Measurements from ENCODE around the gene TSHR.

TSHR gene

DNA sequence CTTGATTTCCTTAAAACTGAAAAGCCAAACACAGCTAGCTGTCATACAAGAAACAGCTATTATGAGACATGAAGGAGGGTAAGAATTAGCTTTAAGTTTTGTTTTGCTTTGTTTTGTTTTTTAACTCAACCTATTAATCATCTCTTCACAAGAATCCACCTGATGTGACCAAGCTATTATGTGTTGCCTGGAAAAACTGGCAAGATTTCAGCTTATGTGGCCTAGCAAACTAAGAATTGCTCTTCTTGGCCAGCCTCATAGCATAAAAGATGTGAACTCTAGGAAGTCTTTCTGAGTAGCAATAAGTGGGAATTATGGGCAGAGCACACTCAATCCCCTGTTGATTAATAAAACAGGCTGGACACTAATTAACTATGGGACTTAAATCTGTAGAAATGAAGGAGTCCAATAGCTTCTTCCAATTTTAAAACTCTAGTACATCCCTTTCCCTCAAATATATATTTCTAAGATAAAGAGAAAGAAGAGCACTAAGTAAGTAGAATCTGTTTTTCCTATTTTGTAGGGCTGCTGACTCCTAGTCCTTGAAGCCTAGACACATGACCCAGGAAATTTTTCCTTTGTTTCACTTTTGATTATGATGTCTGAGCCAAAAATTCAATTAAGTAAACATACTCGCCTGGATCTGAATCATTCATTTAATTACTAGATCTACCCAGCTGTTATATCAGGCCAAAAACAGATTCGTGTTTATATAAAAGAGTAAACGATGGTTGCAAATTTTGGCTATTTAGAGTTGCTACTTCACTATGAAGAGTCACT, 189.6 kb downstream of the TSHR start:
- DNase-seq, result no peak

DNA sequence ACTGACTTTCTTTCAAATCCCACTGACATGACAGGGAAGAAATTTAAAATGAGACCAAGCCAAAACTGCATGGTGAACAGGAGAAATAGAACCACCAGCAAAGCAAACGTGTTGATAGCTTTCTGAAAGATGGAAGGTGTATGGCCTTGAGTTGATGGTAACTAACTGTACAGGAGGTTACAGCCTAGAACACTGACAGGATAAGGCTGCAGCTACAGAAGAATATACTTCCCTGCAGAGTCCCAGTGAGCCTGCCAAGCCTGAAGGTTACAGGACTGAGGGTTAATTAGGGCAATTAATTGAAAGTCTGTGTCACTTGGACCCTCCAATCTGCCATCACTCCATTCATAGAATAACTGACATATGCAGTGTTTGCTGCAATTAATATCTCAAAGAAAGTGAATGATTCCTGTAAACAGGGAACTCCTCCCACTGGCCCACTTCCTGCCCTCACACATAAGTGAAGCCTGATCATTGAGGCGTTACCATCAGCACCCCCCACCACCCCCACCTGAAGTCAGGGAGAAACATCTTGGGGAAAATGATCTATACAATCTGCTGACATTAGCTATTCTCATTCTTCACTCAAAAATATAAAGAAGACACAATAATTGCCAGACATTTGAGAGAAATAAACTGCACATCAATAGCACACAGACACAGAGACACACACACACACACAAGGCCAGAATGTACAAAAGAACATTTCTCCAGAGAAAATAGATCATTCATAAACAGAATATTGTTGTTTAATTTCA, 191.9 kb downstream of the TSHR start:
- no peak for DNase-seq

DNA sequence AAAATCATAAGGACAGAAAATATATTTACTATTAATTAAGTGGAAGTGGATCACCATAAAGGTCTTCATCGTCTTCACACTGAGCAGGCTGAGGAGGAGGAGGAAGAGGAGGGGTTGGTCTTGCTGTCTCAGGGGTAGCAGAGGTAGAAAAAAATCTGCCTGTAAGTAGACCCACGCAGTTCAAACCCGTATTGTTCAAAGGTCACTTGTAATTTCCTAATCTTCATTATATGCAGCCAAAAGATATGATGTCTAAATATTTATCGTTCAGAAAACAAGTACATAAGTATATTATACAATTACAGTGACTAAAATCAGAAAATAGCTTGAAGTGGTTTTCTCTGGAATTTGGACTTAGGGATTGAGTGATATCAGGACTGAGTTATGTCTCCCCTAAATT, 193.2 kb downstream of the TSHR start:
- no peak for DNase-seq

DNA sequence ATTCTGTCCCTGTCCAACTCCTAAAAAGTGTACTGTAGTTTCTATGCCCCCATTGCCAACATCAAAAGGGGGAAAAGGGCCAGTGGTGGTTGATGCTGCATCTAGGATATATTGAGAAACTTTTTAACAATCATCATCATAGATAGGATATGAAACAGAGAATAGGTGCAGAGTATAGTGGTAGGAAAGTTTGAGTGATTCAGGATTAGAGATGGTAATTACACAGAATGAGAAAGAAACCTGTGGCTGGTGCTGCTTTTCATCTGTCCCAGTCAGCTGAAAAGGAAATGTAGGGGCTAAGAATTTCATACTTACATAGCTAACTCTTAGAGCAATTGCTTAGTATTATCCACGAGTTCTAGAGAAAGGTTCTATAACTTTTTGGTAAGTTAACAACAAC, 197.8 kb downstream of the TSHR start:
- no peak for DNase-seq

DNA sequence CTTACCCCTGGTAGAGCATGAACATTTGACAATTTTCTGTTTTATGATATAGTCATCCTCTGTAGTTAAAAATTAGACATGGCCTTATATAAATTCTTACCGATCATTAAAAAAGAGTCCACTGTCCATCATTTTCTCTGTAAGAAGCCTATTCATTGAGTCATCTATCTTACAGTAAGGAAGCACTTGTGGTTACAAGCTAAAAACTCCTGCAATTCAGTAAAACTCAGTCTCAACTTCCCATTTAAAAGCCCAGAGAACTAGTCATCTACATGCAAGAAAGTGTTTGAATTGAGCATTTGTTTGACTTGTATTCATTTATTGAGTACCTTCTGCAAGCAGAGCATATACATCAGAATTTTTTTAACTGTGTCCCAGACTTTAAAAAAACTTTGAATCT, 202.0 kb downstream of the TSHR start:
- no peak for DNase-seq

DNA sequence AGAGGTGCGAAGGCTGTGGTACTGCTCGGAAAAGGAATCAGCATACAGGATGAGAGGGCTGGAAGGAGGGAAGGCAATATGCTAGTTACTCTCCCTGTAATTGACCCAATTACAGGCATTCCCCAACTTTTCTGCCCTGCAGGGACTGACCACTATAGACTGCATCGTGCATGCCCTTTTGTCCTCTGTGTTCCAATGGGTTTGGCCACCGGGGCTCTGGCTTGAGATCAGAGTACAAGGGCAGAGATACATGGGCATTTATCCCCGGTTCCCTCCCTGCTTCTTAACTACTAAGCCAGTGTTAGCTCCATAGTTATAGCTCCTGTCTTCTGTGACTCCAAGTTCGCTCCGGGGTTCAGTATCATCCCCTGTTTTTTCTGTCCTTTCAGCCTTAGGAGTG, 205.7 kb downstream of the TSHR start:
- no peak for DNase-seq

DNA sequence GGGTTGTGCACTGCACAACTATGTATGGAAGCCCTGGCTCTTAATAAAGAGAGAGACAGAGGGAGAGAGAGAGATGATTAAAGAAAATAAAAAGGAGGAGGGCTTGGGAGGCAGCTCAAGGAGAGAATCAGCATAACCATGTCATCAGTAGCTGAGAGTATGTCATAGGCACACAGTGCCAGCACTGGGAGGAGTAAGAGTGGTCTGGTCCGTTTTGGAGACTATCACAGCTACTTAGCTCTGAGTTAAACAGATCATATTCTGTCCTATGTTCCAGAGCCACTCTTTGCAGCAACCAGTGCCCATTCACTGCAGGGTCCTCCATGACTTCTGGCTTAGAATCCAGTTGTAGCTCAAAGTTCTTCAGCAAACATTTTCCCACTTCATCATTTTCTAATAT, 206.3 kb downstream of the TSHR start:
- no peak for DNase-seq

DNA sequence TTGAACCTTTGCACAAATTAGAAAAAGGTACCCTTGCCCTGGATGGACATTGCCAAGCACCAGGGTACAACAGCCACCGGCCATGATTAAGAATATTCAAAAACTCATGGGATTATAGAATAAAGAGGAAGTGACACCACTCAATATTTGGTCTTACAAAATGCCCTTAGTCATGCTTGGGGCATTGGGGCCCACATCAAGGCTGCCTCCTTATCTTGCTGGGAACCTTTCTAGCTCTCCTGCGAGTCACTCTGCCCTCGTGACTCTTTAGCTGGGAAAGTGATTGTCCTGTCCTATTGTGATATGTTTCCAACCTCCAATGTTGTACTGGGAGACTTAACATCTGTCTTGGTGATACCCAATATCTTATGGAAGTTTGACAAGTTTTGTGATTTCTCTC, 207.5 kb downstream of the TSHR start:
- no peak for DNase-seq

DNA sequence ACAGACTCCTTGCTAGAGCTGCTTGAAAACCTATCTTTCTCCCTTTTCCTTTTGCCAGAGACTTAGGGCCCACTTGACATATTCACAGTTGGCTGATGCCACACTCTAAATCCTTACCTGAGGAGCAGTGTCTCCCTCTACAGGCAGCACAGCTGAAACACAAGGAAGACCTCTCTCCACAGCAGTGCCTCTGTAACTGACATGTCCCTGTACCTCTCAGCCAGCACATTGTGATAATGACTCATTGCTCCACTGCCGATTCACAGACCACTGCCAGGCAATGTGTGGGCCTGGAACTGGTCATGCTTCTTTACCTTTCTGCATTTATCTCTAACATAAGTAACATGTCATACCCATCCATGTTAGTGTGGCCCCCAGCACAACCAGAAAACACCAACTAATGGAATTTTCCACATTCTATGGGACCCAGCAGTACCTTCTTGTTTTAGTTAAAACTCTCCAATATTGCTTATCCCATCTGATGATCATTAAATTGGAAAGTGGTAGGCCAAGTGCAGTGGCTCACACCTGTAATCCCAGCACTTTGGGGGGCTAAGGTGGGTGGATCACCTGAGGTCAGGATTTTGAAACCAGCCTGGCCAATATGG, 208.8 kb downstream of the TSHR start:
- DNase-seq, result peak; percentile 40 to 77

DNA sequence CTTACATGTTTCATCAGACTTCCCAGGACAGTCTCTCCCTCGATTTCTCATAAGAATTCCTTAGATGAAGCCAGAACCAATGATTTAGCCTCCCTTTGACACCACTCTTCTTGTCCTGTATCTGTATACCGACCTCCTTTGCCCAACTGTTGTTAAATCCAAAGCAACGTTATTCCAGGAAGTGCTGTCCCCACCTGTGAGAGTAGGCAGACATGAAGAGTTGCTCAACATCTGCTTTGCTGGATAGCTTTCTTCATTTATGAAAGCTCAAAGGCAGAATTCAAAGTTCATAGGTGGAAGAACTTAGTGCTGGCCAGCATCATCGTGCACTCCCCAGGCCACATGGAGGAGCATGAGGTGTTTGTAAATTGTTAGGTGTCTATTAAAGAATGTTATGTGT, 209.8 kb downstream of the TSHR start:
- DNase-seq, result no peak

DNA sequence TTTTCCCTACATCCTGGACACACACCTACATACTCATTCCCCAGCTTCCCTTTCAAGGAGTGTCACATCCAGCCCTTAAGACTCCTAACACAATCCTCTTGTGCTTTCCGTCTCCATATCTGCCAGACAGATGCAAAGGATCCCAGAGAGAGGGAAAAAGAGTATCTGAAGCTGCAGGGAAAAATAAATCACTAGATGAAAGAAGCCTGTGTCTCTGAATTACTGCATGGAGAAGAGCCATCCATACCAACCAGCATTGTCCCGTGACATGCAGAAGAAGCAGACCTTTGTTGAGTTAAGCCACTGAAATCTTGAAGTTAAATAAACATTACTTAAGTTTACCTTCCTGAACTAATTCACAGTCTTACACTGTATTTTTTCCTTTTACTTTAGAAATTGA, 210.7 kb downstream of the TSHR start:
- DNase-seq, result no peak

DNA sequence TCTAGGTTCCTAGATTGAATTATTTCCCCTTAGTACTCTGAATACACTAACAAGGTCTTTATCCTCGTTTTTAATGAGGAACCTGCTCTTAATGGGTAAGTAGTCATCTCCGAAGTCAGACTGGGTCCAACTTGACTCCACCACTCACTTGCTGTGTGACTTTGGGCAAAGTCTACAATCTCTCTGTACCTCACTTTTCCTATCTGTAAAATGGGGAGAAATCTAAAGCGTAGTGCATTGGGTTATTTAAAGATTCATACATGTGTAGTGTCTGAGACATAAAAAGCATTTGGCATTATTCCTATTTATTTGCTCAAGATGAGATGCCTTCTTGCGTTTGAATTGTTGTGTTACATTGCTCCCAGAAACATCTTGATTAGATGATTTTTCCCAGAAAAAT, 213.8 kb downstream of the TSHR start:
- DNase-seq, result no peak

DNA sequence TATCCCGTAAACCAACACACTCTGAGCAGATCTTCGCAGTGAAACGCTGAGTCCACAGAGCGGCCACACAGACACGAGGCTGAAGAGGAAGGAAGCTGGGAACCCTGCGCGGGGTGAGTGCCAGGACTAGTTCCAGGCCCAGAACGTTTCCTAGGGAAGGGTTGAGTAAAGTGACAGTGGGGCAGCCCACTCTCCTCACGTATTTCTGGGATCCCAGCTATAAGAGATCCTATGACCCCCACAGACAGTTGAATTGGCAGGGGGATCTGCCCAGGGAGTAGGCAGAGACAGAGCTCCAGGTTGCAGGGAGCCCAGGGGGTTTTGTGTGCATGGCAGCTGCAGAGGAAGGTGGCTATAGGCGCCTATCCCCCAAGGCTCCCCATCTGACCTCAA, 214.3 kb downstream of the TSHR start:
- peak in 1 of 2 experiments; percentile 20 for DNase-seq

DNA sequence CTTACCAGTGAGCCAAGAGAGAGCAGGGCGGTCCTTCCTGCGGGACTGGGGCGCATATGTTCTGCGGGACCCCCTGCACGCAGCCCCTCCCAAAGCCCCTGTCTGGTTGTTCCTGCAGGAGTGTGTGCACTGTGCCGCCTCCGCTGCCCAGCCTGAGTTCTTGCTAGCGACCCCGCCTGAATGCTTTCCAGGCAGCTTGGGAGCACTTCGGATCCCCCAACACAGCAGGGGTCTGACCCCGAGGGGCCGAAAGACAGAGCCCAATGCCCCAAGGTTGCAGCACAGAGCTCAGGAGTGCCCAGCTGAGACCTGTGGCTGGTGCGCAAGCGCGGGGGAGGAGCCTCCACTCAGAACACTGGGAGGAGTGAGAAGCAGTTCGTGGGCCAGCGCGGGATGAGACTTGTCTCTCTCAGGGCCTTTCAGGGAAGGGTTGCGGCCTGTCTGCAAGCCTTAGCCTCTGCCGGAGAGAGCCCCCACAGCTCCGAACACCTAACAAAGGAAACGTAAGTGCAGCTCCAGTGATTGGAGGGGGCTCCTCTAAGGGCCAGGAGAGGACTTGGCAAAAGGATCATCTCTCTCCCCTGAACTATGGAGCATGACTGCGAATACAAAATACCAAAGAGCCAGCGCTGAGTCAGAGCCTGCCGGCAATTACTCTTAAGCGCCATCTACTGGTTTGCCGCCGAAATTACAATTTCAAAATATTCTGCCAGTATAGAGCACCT, 214.8 kb downstream of the TSHR start:
- DNase-seq, result peak; percentile 81 to 90

DNA sequence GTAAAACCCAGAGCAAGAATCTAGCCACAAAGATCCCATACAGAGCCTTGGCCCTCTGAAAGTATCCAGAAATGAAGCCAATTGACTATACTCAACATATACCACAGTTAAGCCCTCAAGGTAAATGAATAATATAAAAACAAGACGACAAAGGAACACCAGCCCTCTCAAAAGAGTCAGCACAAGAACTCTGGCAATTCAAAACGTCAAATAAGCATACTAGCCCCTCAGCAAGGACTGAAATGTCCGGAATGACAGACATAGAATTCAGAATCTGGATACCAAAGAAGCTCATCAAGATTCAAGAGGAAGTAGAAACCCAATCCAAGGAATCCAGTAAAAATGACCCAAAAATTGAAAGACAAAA, 215.4 kb downstream of the TSHR start:
- no peak for DNase-seq

DNA sequence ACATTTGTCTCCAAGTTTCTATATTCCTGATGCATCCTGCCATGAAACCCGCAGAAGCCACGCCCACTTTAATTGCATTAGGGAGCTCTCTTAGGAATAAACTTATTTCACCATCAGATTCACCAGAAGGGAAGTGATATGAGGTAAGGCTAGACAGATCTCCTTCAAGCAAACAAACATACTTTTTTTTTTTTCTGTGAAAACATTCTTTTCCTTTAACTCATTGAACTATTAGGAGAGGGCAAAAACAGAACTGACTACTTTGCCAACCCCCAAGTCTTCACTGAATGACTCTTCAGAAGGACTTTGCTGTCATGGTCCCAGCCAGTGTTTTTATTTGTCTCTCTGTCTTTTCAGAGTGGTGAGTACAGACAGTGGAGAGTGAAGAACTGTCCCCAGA, 216.9 kb downstream of the TSHR start:
- DNase-seq, result no peak

DNA sequence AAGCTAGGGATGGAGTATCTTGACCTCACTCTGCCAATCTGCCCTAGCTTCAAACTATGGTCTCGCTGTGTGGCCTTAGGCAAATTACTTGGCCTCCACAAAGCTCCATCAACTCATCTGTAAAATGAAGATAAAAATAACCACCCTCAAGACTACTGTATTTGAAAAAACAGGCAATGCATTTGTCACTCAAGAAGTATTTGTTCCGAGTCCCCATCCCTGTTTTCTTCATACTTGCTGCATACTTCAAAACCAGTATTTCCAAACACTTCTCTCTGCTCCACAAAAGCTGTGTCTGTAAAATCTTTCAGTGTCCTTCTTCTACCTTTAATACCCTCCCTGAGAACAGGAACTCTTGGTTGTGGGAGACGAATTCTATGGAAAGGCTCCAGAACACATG, 217.5 kb downstream of the TSHR start:
- DNase-seq, result no peak

DNA sequence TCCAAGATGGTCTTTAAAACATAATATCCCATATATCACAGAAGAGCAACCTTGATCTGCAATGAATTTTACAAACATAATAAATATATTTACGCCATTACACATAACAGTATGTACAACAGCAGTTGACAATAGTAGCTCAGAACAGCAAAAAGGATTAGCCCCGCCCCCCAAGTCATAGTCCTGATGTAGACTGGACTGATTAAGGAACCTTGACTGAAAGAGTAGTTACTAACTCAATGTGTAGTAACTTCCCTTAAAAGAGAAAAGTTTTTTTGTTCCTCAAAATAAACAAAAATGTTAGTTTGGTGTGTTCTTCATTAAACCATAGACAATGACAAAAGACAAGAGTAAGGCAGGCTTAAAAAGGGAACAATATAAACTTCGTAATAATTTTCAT, 220.8 kb downstream of the TSHR start:
- no peak for DNase-seq

DNA sequence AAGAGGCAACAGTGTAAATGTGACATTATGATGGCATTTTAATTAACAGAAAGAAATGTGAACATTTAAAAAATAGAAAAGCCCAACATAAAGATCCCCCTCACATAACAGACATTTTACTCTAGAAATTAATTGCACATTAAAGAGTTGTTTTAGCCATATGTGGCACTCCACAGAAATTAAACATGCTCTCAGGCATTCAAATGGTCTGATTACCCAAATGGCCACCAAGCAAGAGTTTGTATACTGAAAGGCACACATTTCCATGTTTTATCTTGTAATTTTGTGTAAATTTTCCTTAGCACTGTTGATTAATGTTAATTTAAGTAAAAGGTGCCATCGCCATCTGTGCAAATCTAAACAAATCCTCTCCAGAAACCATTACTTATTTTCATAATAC, 221.8 kb downstream of the TSHR start:
- no peak for DNase-seq

DNA sequence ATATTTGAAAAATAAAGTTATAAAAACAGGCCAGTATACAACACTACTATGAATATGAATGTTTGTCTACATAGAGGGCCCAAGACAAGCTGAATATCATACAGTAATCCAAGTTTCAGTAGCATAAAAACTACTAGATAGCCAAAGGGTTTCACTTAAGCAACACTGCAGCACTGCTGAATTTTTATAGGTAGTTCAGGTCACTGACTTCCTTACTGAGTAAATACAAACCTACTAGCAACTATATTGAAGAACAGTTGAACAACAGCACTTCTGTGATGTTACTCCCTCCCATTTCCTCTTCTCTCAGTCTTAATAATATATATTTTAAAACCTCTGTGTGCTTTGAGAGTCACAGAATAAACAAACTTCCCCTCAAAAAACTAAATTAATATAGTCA, 222.6 kb downstream of the TSHR start:
- no peak for DNase-seq

DNA sequence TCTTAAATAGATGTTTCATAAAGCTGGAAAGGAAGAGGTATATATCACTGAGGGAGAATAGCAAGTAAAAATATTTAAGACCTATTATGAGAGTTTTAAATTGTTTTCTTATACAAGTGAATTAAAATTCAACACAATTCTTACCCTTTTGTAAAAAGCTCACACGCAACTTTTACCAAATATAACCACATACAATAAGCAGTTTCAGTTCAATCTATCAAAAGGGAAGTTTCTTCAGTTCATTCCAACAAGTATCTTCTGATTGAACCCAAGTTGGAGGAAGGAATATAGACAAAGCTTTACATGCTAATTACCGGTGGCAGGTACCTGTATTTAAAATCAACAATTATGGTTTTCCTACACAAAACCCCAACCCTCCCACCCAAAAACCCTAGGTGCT, 224.2 kb downstream of the TSHR start:
- DNase-seq, result no peak

DNA sequence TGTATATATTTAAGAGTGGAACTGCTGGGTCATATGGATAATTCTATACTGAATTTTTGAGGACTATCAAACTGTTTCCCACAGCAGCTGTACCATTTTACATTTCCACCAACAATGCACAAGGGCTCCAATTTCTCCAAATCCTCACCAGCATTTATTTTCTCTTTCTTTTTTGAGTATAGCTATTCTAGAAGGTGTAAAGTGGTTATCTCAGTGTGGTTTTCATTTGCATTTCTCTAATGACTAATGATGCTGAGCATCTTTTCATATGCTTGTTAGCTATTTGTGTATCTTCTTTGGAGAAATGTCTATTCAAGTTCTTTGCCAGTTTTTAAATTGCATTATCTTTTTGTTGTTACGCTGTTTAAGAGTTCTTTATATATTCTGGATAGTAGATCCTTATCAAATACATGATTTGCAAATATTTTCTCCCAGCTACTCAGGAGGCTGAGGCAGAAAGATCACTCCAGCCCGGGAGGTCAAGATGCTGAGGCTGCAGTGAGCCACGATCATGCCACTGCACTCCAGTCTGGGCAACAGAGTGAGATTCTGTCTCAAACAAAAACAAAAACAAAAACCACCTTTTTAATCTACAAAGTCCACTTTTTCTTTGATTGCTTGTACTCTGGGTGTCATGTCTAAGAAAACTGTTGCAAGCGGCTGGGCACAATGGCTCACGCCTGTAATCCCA, 232.6 kb downstream of the TSHR start:
- DNase-seq, result no peak

DNA sequence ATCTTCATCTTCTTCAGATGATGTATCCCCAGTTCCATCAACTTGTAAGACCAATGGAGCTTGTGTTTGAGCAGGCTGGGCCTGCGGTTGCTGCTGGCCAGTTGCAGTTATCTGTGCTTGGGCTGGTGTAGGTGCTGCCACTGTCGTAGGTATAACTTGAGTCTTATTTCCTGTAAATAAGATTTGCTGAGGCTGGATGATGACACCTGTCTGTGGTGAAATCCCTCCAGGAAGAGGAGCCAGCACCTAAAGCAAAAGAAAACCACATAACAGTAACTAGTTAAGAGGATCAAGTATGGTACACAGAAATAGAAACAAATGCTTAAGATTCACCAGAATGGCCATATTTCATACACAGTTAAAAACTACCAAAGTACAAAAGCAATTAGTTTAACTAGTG, 237.2 kb downstream of the TSHR start:
- DNase-seq, result no peak

All from NCI-H446 (cell line).